Peyer's patch (tissue), 4 donors: Measurements from ENCODE around the gene MAGEH1.
"Not testable (repeated sequence)": the region's sequence is repeated elsewhere in the genome, so short reads cannot be mapped to it uniquely, and the experiment has no call there.

Source experiments
- POLR2A ChIP-seq, 2 donors: fragments of 450-650 bp; IDR thresholded peaks; one replicate each; pipeline ENCODE4 v1.5.1; 2017; ENCODE audit warnings: antibody characterized with exemption in 2 of 2, mild to moderate bottlenecking in 2 of 2, moderate library complexity in 2 of 2
- TF ChIP-seq, protein P1 (sequence below), 6 experiments: fragments of 450-650 bp in 4 of 6; fragments of 200-600 bp in 2 of 6; sonication (generic) in 1 of 6; IDR thresholded peaks; one replicate each; pipeline ENCODE4 v1.5.1; 2017 to 2019; ENCODE audit warnings: antibody characterized with exemption in 6 of 6, mild to moderate bottlenecking in 3 of 6, moderate library complexity in 1 of 6

DNA sequence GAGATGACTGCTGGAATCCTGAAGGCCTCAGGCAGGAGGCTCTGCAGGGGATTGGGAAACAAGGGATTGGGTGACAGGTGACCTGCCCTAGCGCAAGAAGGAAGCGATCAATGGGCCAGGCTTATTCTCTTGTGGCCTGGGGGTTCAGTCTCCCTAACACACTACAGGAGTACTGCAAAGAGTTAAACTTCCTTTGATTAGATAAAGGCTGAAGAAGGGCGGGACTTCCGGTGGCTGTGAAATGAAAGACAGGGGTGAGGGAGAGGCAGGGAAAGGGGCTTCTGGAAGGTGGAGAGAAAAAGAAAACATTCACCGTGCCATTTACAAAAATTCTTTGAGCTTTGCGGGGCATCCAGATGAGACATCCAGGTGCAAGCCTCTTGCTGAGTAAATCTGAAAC, 3.8 kb downstream of the MAGEH1 start:
- TF ChIP-seq, protein P1, sequence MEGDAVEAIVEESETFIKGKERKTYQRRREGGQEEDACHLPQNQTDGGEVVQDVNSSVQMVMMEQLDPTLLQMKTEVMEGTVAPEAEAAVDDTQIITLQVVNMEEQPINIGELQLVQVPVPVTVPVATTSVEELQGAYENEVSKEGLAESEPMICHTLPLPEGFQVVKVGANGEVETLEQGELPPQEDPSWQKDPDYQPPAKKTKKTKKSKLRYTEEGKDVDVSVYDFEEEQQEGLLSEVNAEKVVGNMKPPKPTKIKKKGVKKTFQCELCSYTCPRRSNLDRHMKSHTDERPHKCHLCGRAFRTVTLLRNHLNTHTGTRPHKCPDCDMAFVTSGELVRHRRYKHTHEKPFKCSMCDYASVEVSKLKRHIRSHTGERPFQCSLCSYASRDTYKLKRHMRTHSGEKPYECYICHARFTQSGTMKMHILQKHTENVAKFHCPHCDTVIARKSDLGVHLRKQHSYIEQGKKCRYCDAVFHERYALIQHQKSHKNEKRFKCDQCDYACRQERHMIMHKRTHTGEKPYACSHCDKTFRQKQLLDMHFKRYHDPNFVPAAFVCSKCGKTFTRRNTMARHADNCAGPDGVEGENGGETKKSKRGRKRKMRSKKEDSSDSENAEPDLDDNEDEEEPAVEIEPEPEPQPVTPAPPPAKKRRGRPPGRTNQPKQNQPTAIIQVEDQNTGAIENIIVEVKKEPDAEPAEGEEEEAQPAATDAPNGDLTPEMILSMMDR (IDR thresholded peaks at IDR 0.05), result not testable (repeated sequence)
- TF ChIP-seq POLR2A (IDR thresholded peaks at IDR 0.05), result not testable (repeated sequence)
